Endothelial cell of umbilical vein (primary cell): Measurements from ENCODE around the gene MXI1. TPM values are rescaled to one million over a fixed set of nuclear protein-coding genes. Genes with fewer than 3 reads are reported as not detected.

ENCODE experiments used
- BruUV-seq: library from RNA; stranded (reverse); fragments of 400-500 nt; replicated peaks from 2 replicates; lab custom pipeline; 2021; lab: Mats Ljungman, UMichigan
- CTCF ChIA-PET: fragments of 300-600, 350-600 bp; sonication (Branson Sonifier 250); formaldehyde crosslinking; loops from one replicate; lab custom pipeline; 2021; ENCODE audit warnings: antibody characterized with exemption, inconsistent platforms; lab: Charles Lee
- POLR2A ChIA-PET: fragments of 300-600, 350-600 bp; sonication (Branson Sonifier 250); formaldehyde crosslinking; loops from one replicate; lab custom pipeline; 2021; ENCODE audit warnings: antibody characterized with exemption, inconsistent platforms; lab: Charles Lee
- DNase-seq: peaks from one replicate; pipeline ENCODE4 v3.0.0-alpha.2; 2011; ENCODE audit warnings: low read depth, low spot score
- FAIRE-seq: peaks from 2 replicates; lab custom pipeline; 2011; peaks lifted over from hg19 to GRCh38; lab: Jason Lieb, UNC
- H2AFZ ChIP-seq: 2 replicates; pipeline ENCODE4 v1.6.0; 2012; ENCODE audit warnings: low read depth, low read length, control low read depth, inconsistent platforms
- H3K27ac ChIP-seq: 2 replicates; pipeline ENCODE4 v1.5.1; 2011; ENCODE audit warnings: low read depth, mild to moderate bottlenecking, control low read depth, low read length, moderate library complexity; ENCODE audit not compliant: insufficient read depth
- H3K27me3 ChIP-seq, 2 experiments: 2 replicates each; pipeline versions ENCODE4 v1.6.0 to v1.6.1; 2011; ENCODE audit warnings: low read length in 2 of 2, mixed read lengths in 1 of 2; ENCODE audit not compliant: control insufficient read depth in 2 of 2, insufficient read depth in 2 of 2
- H3K36me3 ChIP-seq, 2 experiments: 2 replicates in 1 of 2; 3 replicates in 1 of 2; pipeline ENCODE4 v1.5.1; 2011; ENCODE audit warnings: low read length in 2 of 2, mild to moderate bottlenecking in 1 of 2, moderate library complexity in 1 of 2; ENCODE audit not compliant: control insufficient read depth in 2 of 2, insufficient read depth in 2 of 2; ENCODE audit errors: extremely low read depth in 1 of 2
- H3K4me1 ChIP-seq: 3 replicates; pipeline ENCODE4 v1.5.1; 2011; ENCODE audit warnings: mild to moderate bottlenecking, low read length; ENCODE audit not compliant: control insufficient read depth, insufficient read depth; ENCODE audit errors: extremely low read depth
- H3K4me2 ChIP-seq: 2 replicates; pipeline ENCODE4 v1.6.1; 2011; ENCODE audit warnings: low read length, control low read depth, mixed read lengths; ENCODE audit not compliant: insufficient read depth
- H3K4me3 ChIP-seq, 3 experiments: fragments of 200-600 bp in 1 of 3; sonication (generic), shearing (Covaris generic) in 1 of 3; replicated peaks in 1 of 3; 2 replicates each; pipeline ENCODE4 v1.5.1; 2011 to 2016; ENCODE audit warnings: control low read depth in 3 of 3, low read length in 3 of 3, mild to moderate bottlenecking in 2 of 3, inconsistent platforms in 1 of 3, low read depth in 1 of 3, moderate library complexity in 1 of 3; ENCODE audit not compliant: insufficient read depth in 1 of 3
- H3K79me2 ChIP-seq: 2 replicates; pipeline ENCODE4 v1.6.0; 2012; ENCODE audit warnings: low read length, inconsistent platforms; ENCODE audit not compliant: control insufficient read depth, insufficient read depth
- H3K9ac ChIP-seq: replicated peaks from 2 replicates; pipeline ENCODE3; 2011; ENCODE audit warnings: low read length, control low read depth; ENCODE audit not compliant: insufficient read depth; ENCODE audit errors: extremely low read depth
- H3K9me1 ChIP-seq: replicated peaks from 3 replicates; pipeline ENCODE4 v1.6.0; 2011; ENCODE audit warnings: mild to moderate bottlenecking, low read length; ENCODE audit not compliant: control insufficient read depth, insufficient read depth; ENCODE audit errors: extremely low read depth
- H3K9me3 ChIP-seq: replicated peaks from 2 replicates; pipeline ENCODE4 v1.5.1; 2012; ENCODE audit warnings: low read length, inconsistent platforms; ENCODE audit not compliant: control insufficient read depth, insufficient read depth
- H4K20me1 ChIP-seq: replicated peaks from 2 replicates; pipeline ENCODE3; 2011; ENCODE audit warnings: mild to moderate bottlenecking, low read length; ENCODE audit not compliant: control insufficient read depth, insufficient read depth; ENCODE audit errors: extremely low read depth
- FOS ChIP-seq: IDR thresholded peaks from 2 replicates; pipeline ENCODE4 v1.6.1; 2011; ENCODE audit warnings: mild to moderate bottlenecking, low read length, moderate library complexity, borderline replicate concordance; ENCODE audit not compliant: insufficient read depth
- GATA2 ChIP-seq: IDR thresholded peaks from 2 replicates; pipeline ENCODE4 v1.7.0; 2011; ENCODE audit warnings: low read depth, mild to moderate bottlenecking, moderate library complexity, mixed read lengths, low read length; ENCODE audit not compliant: insufficient read length, insufficient read depth
- MAX ChIP-seq: IDR thresholded peaks from 2 replicates; pipeline ENCODE4 v1.6.1; 2011; ENCODE audit not compliant: insufficient read depth, insufficient read length
- POLR2A ChIP-seq: IDR thresholded peaks from 2 replicates; pipeline ENCODE4 v1.6.1; 2012; ENCODE audit warnings: low read depth, mild to moderate bottlenecking, control low read depth, low read length
- POLR2AphosphoS5 ChIP-seq: IDR thresholded peaks from 2 replicates; pipeline ENCODE4 v1.6.1; 2012; ENCODE audit warnings: low read depth, mild to moderate bottlenecking, control low read depth, low read length, moderate library complexity; ENCODE audit not compliant: insufficient read depth
- dilution Hi-C: fragments of 300-500 bp; cut with MboI; formaldehyde crosslinking; loops from one replicate; pipeline ENCODE4 v1.15.0; 2019; ENCODE audit warnings: low sequenced_read_pairs; ENCODE audit not compliant: extremely low pct_ligation_motif_present
- intact Hi-C: fragments of 100-400 bp; cut with micrococcal nuclease; formaldehyde crosslinking; loops from one replicate; pipeline ENCODE4 v1.10.0; 2022
- polyA plus RNA-seq, 4 experiments: library from polyadenylated mRNA; depleted of rRNA in 3 of 4; stranded (reverse) in 3 of 4; unstranded in 1 of 4; fragments of >200 nt; gene quantifications; 2 replicates each; pipeline versions ENCODE4 v1.2.1 to v1.2.3, GENCODE V29; 2011 to 2012; ENCODE audit warnings: missing spikeins in 1 of 4
- total RNA-seq: library from RNA; stranded (reverse); gene quantifications from 2 replicates; pipeline ENCODE4 v1.2.3, GENCODE V29; 2021

The MXI1 gene
- total and polyA plus RNA-seq, 2 donors (not counting 3 experiments of a cell fraction or from before 2014, with no cell fraction given): 2.7 to 8.5 TPM

GRCh38 chr10:110304780-110305421 is 97.5 kb downstream of the MXI1 start, which contains the start of gene SMNDC1:
Gene SMNDC1 (minus strand): TSS chr10:110304920. CDS start chr10:110303587, 1,333 bp downstream.
- Histone ChIP-seq H2AFZ (peak within 1 kb of the TSS; percentile 50), H4K20me1 (peaks cover 7% of the 10 kb centered on the region), H3K27ac (peak within 1 kb of the TSS; percentile 97), H3K9ac (peak within 1 kb of the TSS; percentile 99), H3K36me3 (peaks cover 7 to 14% of the 10 kb centered on the region in 2 experiments), H3K4me2 (peak within 1 kb of the TSS; percentile 95), H3K9me3 (no peaks in the 10 kb centered on the region), H3K27me3 (no peaks in the 10 kb centered on the region), H3K79me2 (peaks cover 48% of the 10 kb centered on the region), H3K4me3 (peak within 1 kb of the TSS; percentile 95 to 99 (median 99)), H3K9me1 (no peaks in the 10 kb centered on the region), H3K4me1 (peaks cover 47% of the 10 kb centered on the region)
- dilution Hi-C loops: no loop called here
- no TSS peak for BruUV-seq
- intact Hi-C loops: loop anchor here (1.0 to 5.0 kb wide), 6 partner anchors 168 to 1832 kb away; partner anchors contain the start of genes ADRA2A, BBIP1, PDCD4 and SHOC2
- POLR2A ChIA-PET: interaction anchor here (0.6 to 1.0 kb wide), 7 partner anchors 9 to 612 kb away, joined by 3 to 10 read pairs (median 5); no protein-coding TSS in a partner anchor
- CTCF ChIA-PET: interaction anchor here (0.6 to 4.2 kb wide), 21 partner anchors 9 to 1832 kb away, joined by 3 to 80 read pairs (median 5); no protein-coding TSS in a partner anchor
- peak; percentile 99 for DNase-seq
- TF ChIP-seq FOS (no peak), MAX (peak; percentile 87), POLR2AphosphoS5 (peak; percentile 75), GATA2 (peak; percentile 29), POLR2A (peak; percentile 51)
- peak; percentile 92 for FAIRE-seq
